Fibroblast of skin of scalp (primary cell): Measurements from ENCODE around the gene MYL3.

ENCODE experiments used
- DNase-seq: peaks from one replicate; pipeline ENCODE4 v3.0.0-alpha.2; 2013

The MYL3 gene

DNA sequence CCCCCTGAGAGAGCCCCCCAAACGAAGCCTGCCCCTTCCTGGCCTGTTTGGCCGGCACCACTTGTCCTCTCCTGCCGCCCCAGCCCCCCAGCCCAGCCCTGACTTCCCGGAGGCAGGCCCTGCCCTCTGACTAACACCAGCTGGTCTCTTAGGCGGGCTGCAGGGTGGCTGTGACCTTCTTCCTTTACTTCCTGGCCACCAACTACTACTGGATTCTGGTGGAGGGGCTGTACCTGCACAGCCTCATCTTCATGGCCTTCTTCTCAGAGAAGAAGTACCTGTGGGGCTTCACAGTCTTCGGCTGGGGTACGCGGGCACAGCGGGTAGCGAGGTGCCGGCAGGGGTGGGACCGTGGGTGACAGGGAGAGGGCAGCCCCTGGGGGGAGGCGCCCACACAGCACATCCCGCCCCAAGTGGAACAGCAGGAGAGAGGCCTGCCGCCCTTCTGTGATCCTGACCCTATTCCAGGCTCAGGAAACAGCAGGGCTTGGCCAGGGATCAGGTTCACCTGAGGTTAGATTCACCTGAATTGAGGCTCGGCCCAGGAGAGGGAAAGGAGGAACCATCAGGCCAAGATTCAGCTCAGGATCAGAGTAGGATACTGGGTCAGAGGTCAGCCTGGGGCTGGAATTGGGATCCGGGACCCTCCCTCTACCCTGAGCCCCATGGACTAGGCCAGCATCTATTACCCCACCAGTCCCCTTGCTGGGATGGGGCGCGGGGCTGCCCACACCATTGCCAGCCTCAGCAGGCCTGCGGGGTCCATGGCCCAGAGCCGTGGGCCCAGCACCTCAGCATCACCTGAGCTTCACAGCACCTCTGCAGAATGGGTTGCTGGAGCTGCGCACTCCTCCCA lies 36.1 kb upstream of the MYL3 start:
- DNase-seq, result no peak

GRCh38 chr3:46898321-46899150 lies 35.3 kb upstream of the MYL3 start:
- DNase-seq, result no peak

GRCh38 chr3:46897829-46898320 lies 34.6 kb upstream of the MYL3 start:
- no peak for DNase-seq

DNA sequence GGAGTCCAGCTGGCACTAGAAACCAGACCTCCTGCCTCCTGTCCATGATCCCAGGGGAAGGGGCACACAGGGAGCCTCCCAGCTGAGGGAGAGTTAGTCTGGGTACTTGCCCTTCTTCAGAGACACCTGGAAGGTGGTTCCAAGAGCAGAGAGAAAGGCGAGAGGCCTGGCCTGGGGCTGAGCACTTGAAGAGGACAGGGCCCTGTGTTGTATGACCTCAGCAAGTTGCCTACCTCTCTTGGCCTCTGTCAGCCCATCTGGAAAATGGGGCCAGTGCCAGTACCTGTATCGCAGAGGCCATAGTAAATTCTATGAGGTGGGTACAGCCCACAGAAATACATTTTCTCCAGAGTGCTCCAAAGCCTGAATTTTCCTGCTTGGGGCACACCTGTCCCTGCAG lies 33.8 kb upstream of the MYL3 start:
- no peak for DNase-seq

DNA sequence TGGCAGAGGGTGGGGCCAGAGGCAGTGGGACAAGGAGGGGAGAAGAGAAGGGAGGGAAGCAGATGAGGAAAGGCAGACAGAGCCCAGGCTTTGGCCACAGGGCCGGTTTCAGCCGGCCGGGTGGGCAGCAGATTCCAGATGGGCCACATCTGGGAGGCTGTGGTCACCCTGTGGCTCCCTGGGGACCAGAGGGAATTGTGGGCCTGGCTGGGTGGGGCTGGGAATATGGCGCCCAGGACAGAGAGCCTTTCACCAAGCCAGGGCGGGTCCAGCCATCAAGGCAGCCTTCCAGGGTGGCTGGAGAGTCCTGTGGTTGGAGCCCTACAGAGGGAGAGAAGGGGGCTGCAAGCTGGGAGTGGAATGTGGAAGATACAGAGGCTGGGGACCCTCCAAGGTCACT lies 33.1 kb upstream of the MYL3 start:
- DNase-seq, result no peak

DNA sequence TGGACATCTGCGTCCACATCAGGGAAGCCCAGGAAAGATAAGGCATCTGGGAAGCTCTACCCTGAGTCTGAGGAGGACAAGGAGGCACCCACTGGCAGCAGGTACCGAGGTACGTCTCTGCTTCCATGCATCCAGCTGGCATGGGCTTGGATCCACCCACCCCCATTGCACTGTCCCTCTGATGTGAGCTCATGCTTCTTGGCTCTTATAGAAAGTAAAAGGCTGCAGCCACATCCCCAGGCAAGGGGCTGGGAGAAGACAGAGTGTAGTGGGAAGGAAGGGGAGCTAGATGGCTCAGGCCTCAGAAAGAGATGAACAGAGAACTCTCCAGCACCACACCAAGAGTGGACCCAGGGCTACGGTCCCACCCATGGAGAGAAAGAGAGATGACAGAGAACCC lies 32.5 kb upstream of the MYL3 start:
- DNase-seq, result no peak

DNA sequence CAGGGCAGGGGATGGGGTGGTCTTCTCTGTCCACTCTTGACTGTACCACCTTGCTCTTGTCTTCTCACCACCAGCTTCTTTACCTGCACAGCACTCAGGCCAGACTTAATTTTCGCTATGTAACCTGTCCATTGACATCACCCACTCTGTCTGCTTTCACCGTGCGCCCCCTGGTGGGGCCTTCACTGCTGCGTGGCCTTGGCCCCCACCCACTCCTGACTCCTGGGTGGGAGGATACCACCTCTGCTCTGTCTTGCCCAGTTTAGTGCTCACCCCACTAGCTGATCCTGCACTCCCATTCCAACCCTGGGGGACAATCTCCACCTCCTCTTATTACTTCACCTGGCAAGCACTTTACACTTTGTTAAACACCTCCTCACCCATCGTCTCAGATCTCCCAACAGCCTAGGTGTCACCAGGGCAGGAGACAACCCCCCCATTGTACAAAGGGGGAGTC lies 32.0 kb upstream of the MYL3 start:
- DNase-seq, result peak; percentile 55

GRCh38 chr3:46894256-46894655 lies 31.0 kb upstream of the MYL3 start:
- no peak for DNase-seq

- no peak for DNase-seq
These were observed 30.5 kb upstream of the MYL3 start for GRCh38 chr3:46893763-46894162.

GRCh38 chr3:46893146-46893748 lies 30.0 kb upstream of the MYL3 start:
- peak; percentile 54 for DNase-seq

- DNase-seq, result peak; percentile 49
These were observed 29.3 kb upstream of the MYL3 start for GRCh38 chr3:46892285-46893145.

DNA sequence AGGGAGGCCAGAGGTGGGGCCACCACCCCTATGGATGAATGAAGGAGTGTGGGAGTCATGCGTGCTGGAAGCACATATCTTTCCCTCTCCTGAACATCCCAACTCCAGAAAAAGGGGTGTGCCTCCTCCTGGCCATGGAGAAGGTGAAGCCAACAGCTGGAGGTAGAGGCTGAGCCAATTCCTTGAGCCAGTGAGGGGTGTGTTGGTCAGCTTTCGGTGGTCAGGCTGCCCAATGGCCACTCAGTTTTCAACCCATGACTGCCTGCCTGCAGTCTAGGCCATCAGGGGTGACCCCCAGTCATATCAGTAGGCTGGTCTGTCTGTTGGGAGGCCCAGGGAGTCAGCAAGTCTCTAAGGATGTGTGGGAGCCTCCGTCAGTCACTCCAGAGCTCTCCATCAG lies 27.9 kb upstream of the MYL3 start:
- no peak for DNase-seq

GRCh38 chr3:46890132-46890531 lies 26.9 kb upstream of the MYL3 start:
- DNase-seq, result no peak

DNA sequence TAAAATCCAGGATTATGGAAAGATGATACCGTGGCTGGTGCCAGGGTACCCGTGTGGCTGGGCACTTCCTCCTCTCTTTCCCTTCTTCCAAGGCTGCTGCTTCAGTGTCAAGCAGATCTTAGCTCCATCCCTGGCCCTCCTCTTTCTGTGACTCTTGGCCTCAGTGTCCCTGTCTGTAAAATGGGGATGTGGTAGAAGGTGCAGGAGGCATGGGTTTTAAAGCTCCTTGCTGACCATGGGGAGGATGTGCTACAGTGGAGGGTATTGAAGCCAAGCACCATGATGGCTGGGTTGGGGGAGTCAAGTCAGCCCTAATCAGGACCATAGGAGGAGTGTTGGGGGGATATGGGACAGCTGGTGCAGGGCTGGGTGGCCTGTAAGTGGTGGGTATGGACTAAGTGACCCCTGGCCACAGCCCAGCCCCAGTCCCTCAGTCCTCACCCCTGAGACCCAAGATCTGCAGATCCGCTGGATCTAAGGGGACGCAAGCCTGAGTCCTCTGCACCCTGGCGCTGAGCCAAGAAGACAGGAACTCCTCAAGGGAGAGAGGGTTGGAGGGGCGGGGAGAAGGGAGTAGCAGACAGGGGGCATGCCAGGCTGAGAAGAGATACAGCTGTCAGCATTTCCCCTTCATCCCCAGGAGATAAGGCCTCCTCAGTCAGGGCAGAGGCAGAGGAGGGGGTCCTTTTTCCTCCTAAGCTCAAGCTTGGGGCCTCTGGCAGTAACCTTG lies 26.3 kb upstream of the MYL3 start:
- DNase-seq, result peak; percentile 38

GRCh38 chr3:46888705-46889104 lies 25.5 kb upstream of the MYL3 start:
- DNase-seq, result no peak

DNA sequence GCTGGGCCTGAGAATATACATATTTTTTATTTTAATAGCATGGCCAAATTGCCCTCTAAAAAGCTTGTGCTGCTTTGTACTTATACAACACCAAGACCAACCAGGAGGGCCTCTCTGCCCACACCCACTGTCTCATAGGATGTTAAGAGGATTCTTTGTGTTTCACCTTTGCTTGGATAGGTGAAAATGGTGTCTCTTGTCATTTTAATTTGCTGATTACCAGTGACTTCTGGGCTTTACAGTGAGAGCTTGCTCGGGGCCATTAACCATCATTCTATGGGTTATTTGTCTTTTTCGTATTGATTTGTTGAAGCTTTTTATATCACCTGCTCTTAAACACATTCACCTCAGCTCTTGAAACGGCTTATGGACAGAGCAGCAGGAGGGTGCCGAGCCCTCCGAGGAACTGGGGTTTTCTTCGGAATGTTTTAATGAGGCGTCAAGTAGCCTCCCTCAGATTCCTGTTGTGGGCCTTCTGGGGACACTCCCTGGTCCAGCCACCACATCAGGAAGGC lies 24.8 kb upstream of the MYL3 start:
- no peak for DNase-seq

- no peak for DNase-seq
These were observed 22.4 kb upstream of the MYL3 start for GRCh38 chr3:46885612-46886011.

- no peak for DNase-seq
These were observed 21.7 kb upstream of the MYL3 start for GRCh38 chr3:46884929-46885328.

- DNase-seq, result no peak
These were observed 21.2 kb upstream of the MYL3 start for GRCh38 chr3:46884427-46884826.

GRCh38 chr3:46883830-46884185 lies 20.6 kb upstream of the MYL3 start:
- no peak for DNase-seq
